H7 (cell line): Measurements from ENCODE around the gene ABCC6. TPM values are rescaled to one million over a fixed set of nuclear protein-coding genes. Genes with fewer than 3 reads are reported as not detected.
"Not testable (repeated sequence)": the region's sequence is repeated elsewhere in the genome, so short reads cannot be mapped to it uniquely, and the experiment has no call there.

Experiments used
- DNase-seq: peaks from one replicate; pipeline ENCODE4 v3.0.0; 2012
- H3K27me3 ChIP-seq: 2 replicates; pipeline ENCODE4 v1.6.0; 2011; ENCODE audit warnings: mild to moderate bottlenecking, low read length; ENCODE audit not compliant: control insufficient read depth, insufficient read depth
- H3K36me3 ChIP-seq: replicated peaks from 2 replicates; pipeline ENCODE4 v1.5.1; 2011; ENCODE audit warnings: low read length; ENCODE audit not compliant: control insufficient read depth, insufficient read depth
- H3K4me3 ChIP-seq: 2 replicates; pipeline ENCODE4 v1.5.1; 2011; ENCODE audit warnings: low read depth, mild to moderate bottlenecking, control low read depth, low read length, moderate library complexity; ENCODE audit not compliant: insufficient read depth
- total RNA-seq: library from RNA; depleted of rRNA; stranded (reverse); fragments of >200 nt; shearing (Covaris generic); gene quantifications from 2 replicates; pipeline ENCODE4 v1.2.3, GENCODE V29; 2014

The ABCC6 gene
- total RNA-seq, 1 experiment from 2014 or later, result 1.5 TPM

DNA sequence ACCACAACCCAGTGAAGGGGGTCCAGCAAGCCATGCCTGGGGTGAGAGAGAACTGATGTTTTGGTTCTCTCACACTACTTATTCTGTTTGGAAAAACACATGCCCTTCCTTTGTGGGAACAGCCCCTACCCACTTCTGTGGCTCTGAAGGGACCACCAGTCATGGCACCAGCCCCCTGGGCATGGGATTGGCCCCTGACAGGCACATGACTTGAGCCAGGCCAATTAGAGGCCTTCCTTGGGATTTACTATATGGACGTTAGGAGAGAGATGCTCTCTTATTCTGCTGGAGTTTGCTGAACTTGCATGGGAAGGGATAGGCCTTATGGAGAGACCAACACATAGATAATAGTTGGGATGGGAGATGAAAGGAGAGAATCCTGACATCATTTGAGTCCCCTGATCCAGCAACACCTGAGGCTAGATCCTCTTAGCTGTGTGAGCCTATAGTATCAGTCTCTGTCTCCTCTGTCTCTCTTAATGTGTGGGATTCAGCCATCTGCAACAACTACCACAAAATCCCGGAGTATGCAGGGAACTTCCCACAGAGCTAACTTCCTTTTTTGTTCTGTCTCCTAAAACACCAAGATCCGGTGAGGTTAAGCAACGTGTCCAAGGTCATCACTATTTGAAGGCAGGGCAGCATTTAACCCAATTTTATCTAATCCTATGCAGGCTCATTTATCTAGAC lies 16.1 kb downstream of the ABCC6 start:
- H3K27me3 ChIP-seq, H3K36me3 ChIP-seq, DNase-seq, H3K4me3 ChIP-seq: not testable (repeated sequence)

DNA sequence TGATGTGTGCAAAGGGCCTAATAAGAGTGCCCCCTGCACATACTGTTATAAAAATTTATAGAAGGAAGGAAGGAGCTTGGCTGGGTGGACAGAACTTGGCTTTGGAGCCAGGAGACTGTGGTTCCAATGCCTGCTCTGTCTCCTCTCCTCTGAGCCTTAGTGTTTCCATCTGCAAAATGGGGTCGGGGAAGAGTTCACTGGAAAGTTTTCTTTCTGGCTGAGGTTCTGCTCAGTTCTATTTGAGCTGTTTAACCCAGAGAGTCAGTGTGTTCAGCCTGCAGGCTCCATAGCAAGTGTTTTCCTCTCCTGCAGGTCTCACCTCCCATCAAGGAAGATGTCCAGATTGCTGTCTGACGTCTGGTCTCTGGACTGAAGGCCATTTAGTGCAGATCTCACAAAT lies 17.4 kb downstream of the ABCC6 start:
- not testable (repeated sequence) for H3K36me3 ChIP-seq, DNase-seq, H3K27me3 ChIP-seq

DNA sequence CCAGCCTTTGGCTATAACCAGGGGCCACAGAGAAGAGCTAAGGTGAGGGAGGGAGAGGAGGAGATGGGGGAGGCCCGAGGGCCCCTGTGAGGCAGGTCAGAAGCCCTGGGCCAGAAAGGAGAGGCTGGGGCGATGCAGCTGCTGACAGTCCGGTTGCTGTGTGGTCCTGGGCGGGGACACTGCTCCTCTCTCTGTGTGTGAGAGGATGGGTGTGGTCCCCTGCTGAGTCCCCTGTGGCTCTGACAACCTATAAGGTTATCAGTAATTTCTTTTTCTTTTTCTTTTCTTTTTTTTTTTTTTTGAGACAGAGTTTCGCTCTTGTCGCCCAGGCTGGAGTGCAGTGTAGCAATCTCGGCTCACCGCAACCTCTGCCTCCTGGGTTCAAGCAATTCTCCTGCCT lies 18.7 kb downstream of the ABCC6 start:
- DNase-seq, H3K36me3 ChIP-seq, H3K4me3 ChIP-seq, H3K27me3 ChIP-seq: not testable (repeated sequence)

More for the DNA sequence above, 17.4 kb downstream of the ABCC6 start:
- H3K4me3 ChIP-seq, result not testable (repeated sequence)

DNA sequence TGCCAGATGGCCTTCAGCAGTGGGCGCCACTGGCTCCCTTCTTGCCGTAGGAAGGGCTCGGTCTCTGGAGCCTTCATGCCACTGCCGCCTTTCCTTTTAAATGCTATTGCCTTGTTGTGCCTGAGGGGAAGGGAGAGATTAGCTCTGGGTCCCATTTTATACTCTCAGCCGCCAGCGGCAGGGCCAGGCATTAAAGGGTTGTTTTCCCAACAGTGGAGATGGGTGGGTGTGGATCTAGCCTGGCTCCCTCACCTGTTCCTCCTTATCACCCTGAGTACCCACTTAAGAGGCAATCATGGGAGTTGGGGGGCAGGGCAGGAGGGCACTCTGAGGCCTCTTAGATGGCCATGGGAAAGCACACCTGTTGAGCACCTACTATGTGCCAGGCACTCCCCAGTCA lies 19.8 kb downstream of the ABCC6 start:
- H3K36me3 ChIP-seq, H3K4me3 ChIP-seq, H3K27me3 ChIP-seq, DNase-seq: not testable (repeated sequence)

DNA sequence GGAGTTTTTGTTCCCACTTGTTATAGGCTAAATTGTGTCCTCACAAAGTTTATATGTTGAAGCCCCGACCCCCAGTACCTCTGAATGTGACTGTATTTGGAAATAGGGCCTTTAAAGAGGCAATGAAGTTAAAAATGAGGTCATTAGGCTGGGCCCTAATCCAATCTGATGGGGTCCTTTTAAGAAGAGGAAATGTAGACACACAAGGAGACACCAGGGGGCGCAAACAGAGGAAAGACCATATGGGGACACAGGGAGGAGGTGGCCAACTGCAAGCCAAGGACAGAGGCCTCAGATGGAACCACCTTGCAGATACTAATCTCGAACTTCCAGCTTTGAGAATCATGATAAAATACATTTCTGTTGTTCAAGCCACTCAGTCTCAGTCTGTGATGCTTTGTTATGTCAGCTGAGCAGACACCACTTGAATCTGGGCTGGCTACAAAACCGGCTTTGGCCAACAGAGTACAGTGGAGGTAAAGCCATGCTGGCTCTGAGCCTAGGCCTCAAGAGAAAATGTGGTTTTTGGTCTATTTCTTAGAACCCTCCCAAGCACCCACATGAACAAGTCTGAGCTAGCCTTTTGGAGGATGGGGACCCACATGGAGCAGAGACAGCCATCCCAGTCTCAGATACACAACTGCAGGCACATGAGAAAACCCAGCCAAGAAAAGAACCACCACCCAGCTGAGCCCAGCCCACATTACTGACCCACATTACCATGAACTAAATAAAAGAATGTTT lies 20.7 kb downstream of the ABCC6 start:
- not testable (repeated sequence) for H3K27me3 ChIP-seq, DNase-seq, H3K36me3 ChIP-seq, H3K4me3 ChIP-seq

DNA sequence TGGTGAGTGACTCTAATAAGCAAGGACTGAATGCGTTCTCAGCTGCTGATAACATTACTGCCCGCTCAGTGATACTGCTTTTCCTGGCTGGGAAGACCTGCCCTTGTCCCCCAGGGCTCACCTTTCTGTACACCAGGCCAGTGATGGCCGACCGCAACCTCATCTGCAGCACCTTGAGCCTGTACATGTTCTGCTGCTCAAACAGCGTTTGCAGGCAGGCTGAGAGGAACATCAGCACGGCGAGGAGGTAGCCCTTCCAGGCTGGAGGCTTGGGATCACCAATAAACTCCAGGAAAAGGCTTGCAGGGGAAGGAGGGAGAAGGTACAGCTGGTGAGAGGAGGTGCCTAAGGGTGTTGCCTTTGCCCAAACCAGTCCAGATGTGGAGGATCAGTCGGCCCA lies 21.4 kb downstream of the ABCC6 start:
- H3K4me3 ChIP-seq, H3K36me3 ChIP-seq, H3K27me3 ChIP-seq, DNase-seq: not testable (repeated sequence)

DNA sequence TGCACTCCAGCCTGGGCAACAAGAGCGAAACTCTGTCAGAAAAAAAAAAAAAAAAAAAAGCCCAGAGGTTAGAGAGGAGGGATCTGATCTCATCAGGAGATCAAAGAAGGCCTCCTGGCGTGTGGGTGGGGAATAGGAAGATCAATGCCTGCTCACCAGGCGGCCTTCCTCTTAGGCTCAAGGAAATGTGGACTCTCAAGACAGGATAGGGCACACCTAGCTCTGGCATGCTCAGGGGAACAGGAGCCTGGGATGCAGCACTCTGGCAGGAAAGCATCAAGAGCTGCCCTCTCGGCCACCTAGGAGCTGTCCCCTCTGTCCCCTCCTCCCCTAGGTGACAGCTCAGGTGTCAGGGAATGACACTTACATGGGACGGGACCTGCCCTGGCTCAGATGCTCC lies 22.9 kb downstream of the ABCC6 start:
- not testable (repeated sequence) for H3K36me3 ChIP-seq, H3K4me3 ChIP-seq, H3K27me3 ChIP-seq, DNase-seq

DNA sequence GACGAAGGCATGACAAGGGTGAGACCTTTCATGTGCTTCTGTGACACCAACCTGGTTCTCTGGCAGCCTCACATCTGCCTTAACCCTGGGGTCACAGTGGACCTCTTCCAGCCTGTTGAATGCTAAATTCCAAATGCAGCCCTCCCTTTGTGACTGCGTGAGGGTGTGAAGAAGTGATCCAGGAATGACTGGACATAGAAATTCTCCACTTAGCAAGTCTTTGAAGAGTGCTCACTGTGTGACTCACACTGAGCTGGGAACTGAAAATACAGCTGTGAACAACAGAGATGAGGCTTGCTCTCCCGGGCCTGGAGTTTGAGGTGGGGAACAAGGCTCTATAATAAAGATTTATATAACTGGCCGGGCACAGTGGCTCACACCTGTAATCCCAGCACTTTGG lies 23.9 kb downstream of the ABCC6 start:
- not testable (repeated sequence) for DNase-seq

DNA sequence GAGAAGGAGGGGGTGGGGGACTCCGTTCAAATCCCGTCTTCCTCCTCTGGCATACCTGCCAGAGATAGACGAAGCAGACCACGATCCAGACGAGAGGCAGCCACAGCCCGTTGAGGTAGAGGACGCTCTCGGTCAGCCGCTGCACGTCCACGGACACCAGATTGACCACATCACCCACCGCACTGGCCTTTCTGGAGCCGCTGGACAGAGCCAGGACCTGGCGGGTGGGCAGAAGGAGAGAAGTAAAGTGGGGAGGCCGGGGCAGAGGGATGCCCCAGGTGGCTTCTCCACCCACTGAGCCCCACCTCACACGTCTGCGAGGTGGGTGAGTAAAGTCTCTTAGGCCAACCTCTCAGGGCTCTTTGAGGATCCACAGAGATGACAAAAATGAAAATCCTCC lies 25.3 kb downstream of the ABCC6 start:
- Histone ChIP-seq H3K36me3 (no peaks in the 10 kb centered on the region), H3K4me3 (no peak overlapping the region), H3K27me3 (no peaks in the 10 kb centered on the region)
- DNase-seq, result no peak

More for the DNA sequence above, 23.9 kb downstream of the ABCC6 start:
- H3K27me3 ChIP-seq, H3K4me3 ChIP-seq, H3K36me3 ChIP-seq: not testable (repeated sequence)

DNA sequence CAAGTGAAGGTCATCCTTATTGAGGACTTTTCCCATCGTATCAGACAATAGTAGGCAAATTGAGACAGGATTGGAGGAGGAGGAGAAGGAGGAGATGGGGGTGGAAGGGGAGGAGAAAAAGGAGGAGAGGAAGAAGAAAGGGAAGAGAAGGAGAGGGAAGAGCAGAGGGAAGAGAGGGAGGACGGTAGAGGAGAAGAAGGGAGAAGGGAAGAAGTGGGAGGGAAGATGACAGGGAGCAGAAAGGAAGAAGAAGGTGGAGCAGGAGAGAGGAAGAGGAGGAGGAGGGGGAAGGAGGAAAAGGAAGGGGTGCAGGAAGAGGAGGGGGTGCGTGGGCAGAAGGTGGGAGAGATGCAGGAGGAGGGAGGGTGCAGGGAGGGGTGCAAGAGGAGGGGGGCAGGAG lies 26.0 kb downstream of the ABCC6 start:
- DNase-seq, result no peak
- H3K36me3 ChIP-seq, result no peaks in the 10 kb centered on the region
- no peaks in the 10 kb centered on the region for H3K27me3 ChIP-seq
- no peak overlapping the region for H3K4me3 ChIP-seq

DNA sequence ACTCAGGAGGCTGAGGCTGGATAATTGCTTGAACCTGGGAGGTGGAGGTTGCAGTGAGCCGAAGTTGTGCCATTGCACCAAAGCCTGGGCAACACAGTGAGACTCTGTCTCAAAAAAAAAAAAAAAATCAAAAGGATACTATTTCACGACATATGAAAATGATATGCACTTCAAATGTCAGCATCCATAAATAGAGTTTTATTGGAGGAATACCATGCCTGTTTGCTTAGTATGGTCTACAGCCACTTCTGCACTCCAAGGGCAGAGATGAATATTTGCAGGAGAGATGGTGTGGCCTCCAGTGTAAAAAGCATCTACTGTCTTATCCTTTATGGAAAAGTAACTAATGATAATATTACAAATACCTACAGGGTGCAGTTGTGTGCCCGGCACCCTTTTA lies 27.2 kb downstream of the ABCC6 start:
- DNase-seq, result no peak
- no peaks in the 10 kb centered on the region for H3K36me3 ChIP-seq
- H3K4me3 ChIP-seq, result no peak overlapping the region
- H3K27me3 ChIP-seq, result no peaks in the 10 kb centered on the region

DNA sequence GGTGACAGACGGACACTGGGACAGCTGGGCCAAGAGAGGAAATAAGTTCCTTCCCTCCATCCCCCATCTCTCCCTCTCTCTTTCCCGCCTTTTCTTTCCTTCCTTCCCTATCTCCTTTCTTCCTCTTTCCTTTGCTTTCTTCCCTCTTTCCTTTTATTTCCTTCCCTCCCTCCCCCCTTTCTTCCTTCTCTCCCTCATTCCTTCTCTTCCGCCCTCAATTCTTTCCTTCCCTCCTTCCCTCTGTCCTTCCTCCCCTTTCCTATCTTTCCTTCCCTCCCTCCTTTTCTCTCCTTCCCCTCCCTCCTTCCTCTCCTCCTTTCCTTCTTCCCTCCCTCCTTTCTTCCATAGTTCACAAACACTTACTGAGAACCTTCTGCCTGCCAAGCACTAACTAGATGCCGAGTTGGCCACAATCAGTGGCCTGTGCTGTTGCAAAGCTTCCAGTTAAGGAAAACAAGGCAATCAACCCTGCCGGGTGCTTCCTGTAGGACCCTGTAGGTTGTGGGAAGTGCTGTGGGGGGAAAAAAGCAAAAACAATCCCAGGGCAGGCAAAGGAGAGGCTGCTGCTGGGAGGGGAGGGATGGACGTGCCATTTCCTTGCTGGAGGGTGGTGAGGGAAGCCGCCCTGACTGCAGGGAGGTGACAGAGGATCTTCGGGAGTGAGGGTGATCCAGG lies 31.7 kb downstream of the ABCC6 start:
- Histone ChIP-seq H3K36me3 (no peaks in the 10 kb centered on the region), H3K4me3 (no peak overlapping the region), H3K27me3 (no peaks in the 10 kb centered on the region)
- DNase-seq, result peak; percentile 38

DNA sequence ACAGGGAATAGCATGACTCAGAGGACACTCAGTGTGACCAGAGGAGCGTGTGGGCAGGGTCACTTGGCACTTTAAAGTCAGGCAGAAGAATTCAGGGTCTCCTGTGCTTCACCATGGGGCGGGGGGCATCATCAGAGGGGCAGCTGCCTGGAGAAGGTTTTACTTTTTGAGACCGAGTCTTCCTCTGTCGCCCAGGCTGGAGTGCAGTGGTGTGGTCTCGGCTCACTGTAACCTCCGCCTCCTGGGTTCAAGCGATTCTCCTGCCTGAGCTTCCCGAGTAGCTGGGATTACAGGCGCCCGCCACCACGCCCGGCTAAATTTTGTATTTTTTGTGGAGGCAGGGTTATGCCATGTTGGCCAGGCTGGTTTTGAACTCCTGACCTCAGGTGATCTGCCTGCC lies 32.3 kb downstream of the ABCC6 start:
- H3K36me3 ChIP-seq, H3K27me3 ChIP-seq, H3K4me3 ChIP-seq, DNase-seq: not testable (repeated sequence)

DNA sequence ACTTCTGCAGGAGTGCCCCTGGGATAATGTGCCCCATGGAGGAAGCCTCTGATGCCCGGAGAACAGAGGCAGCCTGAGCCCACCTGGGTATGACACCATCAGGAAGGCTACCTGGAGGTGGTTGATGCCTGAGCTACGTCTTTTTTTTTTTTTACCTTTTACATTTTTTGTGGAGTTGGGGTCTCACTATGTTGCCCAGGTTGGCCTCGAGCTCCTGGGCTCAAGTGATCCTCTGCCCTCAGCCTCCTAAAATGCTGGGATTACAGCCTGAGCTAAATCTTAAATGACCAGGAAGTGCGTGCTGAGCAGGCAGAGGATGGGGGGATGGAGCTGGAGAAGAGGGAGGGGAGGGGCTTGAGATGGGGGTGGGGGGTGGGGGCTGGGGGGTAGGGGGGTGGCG lies 32.7 kb downstream of the ABCC6 start:
- DNase-seq, result no peak
- H3K27me3 ChIP-seq, result no peaks in the 10 kb centered on the region
- no peaks in the 10 kb centered on the region for H3K36me3 ChIP-seq
- H3K4me3 ChIP-seq, result no peak overlapping the region

DNA sequence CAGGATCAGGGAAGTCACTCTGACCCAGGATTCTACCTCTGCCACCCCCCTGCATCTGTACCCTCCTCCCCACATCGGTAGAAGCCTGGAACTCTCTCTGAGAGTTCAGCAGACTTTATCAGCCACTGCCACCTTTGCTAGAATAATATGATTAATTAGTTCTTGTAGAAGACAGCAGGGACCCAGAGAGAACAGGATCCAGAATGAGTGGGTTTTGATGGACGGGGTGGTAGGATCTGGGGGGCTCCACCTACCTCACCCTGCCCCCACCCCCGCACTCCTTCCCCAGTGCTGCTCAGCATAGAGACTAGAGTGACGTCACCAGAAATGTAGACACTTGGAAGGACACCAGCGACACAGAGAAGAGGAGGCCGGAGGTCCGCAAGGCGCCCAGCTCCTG lies 33.5 kb downstream of the ABCC6 start:
- H3K36me3 ChIP-seq, result no peaks in the 10 kb centered on the region
- no peaks in the 10 kb centered on the region for H3K27me3 ChIP-seq
- DNase-seq, result peak; percentile 19
- no peak overlapping the region for H3K4me3 ChIP-seq
